Choroid plexus epithelial cell (primary cell): ENCODE results near the gene B3GNT9.

Experiments used
- DNase-seq: peaks from one replicate; pipeline ENCODE4 v3.0.0-alpha.2; 2010; ENCODE audit warnings: low read depth
- H3K4me3 ChIP-seq: 2 replicates; pipeline ENCODE4 v1.5.1; 2011; ENCODE audit warnings: low read depth, mild to moderate bottlenecking, control low read depth, low read length, moderate library complexity
- TF ChIP-seq, protein P1 (sequence below): conservative IDR thresholded peaks from 2 replicates; pipeline ENCODE4 v1.5.1; 2011; ENCODE audit warnings: low read depth, mild to moderate bottlenecking, control low read depth, inconsistent platforms, low read length, moderate library complexity

Gene B3GNT9

DNA sequence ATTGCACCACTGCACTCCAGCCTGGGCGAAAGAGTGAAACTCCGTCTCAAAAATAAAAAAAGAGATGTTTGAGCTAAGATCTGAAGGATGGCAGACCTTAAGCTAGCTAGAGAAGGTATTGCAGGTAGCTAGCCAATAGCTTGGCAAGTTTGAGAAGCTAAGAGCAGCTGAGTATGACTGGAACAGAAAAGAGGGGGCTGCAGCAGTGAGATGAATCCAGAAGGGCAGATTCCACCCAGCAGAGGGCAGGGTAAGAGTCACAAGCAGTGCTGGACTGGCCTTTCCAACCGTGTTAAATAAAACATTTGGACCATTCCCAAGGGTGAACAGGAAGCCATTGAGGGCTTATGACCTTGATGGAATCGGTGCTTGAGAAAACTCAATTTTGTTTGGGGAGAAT is 46.7 kb downstream of the B3GNT9 start:
- no peak overlapping the region for H3K4me3 ChIP-seq
- peak; percentile 65 for DNase-seq
- TF ChIP-seq, protein P1, sequence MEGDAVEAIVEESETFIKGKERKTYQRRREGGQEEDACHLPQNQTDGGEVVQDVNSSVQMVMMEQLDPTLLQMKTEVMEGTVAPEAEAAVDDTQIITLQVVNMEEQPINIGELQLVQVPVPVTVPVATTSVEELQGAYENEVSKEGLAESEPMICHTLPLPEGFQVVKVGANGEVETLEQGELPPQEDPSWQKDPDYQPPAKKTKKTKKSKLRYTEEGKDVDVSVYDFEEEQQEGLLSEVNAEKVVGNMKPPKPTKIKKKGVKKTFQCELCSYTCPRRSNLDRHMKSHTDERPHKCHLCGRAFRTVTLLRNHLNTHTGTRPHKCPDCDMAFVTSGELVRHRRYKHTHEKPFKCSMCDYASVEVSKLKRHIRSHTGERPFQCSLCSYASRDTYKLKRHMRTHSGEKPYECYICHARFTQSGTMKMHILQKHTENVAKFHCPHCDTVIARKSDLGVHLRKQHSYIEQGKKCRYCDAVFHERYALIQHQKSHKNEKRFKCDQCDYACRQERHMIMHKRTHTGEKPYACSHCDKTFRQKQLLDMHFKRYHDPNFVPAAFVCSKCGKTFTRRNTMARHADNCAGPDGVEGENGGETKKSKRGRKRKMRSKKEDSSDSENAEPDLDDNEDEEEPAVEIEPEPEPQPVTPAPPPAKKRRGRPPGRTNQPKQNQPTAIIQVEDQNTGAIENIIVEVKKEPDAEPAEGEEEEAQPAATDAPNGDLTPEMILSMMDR = peak; percentile 67

DNA sequence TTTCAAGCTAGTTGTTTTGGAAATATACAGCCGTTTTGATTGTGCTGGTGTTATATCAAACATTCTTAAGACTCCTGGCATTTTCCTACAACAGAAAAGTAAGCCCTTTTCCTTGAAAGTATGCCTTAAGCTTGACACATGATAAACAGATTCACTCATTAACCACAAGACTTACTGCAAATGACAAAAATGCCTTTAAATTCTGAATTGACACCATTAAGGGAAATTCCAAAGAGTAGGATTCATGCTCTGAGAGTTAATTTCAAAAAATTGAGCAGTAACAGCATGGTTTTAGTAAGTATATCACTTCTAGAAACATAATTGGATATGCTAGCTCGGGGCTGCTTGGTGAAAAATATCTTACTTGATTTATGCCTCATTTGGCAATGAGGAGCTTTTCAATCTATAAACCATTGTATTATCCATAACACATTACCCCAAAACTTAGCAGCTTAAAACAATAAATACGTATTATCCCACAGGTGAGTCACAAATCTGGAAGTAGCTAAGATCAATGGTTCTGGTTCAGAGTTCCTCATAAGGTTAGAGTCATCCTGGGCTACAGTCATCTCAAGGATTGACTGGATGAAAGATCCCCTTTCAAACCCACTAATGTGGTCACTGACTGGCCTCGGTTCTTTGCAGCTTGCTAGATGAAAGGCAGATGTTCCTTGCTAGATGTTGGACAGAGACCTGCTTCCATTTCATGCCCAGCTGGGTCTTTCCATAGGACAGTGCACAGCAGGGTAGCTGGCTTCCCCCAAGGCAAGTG is 49.3 kb downstream of the B3GNT9 start:
- DNase-seq = peak; percentile 13
- TF ChIP-seq, protein P1 = no peak
- H3K4me3 ChIP-seq = no peak overlapping the region

DNA sequence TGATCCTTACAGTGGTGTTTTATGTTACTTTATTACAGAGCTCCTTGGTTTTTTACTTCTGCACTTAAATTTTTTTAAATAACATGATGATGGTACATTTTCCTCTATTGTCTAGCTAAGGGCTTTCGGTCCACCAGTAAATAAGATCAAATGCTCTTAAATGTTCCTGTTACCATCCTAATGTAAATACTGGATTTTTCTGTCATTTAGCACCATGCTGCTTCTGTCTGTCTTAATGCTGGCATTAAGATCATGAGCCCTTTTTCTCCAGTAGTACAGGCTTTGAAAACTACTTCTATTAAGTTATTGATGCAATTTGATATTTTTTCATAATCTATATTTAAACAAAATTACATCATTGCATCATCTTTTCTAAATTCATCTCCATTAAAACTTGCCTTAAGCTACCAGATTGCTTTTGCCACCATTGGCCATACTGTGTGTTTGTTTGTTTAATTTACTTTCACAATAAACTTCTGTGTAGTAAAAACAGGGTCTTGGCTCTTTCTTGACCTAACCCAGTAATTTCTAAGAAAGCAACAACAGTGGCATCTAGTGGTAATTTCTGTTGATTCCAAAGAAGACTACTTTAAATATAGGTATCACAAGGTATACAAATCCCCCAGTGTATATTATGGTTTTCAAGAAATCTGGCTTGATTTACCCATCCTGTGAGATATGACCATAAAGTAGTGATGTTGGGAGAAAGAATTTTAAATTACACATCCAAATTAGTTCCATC is 50.1 kb downstream of the B3GNT9 start:
- no peak overlapping the region for H3K4me3 ChIP-seq
- TF ChIP-seq, protein P1 = peak; percentile 54
- DNase-seq = peak; percentile 69

DNA sequence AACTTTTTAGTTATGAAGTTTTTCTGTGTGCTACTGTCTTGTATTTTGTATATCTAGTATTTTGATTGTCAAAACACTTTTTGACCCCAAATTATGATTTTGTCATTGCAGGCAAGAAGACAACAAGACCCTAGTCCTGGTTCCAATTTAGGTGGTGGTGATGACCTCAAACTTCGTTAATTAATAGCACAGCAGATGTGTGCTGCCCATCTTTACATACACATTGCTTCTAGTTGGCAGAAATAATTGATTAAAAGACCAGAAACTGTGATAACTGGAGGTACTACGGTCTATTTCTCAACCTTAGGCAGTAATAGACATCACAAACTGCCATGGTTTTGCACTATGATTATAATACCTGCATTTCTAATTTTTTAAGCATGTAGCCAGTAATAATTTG is 52.2 kb downstream of the B3GNT9 start:
- DNase-seq = no peak
- TF ChIP-seq, protein P1 = no peak
- H3K4me3 ChIP-seq = no peak overlapping the region
